CD4-positive, alpha-beta T cell treated with Interferon gamma for 1 hour (primary cell): ENCODE measurements around the gene PRSS53.
"Not testable (repeated sequence)": the region's sequence is repeated elsewhere in the genome, so short reads cannot be mapped to it uniquely, and the experiment has no call there.

Source experiments
- DNase-seq: peaks from one replicate; pipeline ENCODE4 v3.0.0-alpha.2; 2020

The PRSS53 gene

GRCh38 chr16:31088459-31089183, at the start of gene PRSS53:
Gene PRSS53, minus strand, starts transcription at chr16:31088943. Its CDS starts 134 bp downstream, at chr16:31088809.
- DNase-seq: no peak

GRCh38 chr16:31136822-31137499, 48.2 kb upstream of the PRSS53 start:
- DNase-seq: not testable (repeated sequence)

GRCh38 chr16:31136287-31136662, 47.5 kb upstream of the PRSS53 start:
- no peak for DNase-seq

GRCh38 chr16:31135535-31136286, 47.0 kb upstream of the PRSS53 start, which contains the start of gene PRSS8:
Gene PRSS8, minus strand, starts transcription at chr16:31135727. Its CDS starts 229 bp downstream, at chr16:31135498.
- no peak for DNase-seq

GRCh38 chr16:31134625-31135534, 46.1 kb upstream of the PRSS53 start:
- DNase-seq: no peak

- DNase-seq: peak; percentile 43
These were observed 45.4 kb upstream of the PRSS53 start for GRCh38 chr16:31134091-31134571.

- DNase-seq: no peak
These were observed 44.3 kb upstream of the PRSS53 start for GRCh38 chr16:31133046-31133501.

- DNase-seq: no peak
These were observed 43.7 kb upstream of the PRSS53 start for GRCh38 chr16:31132303-31132979.

GRCh38 chr16:31131841-31132271, 43.1 kb upstream of the PRSS53 start:
- DNase-seq: no peak

GRCh38 chr16:31131416-31131815, 42.7 kb upstream of the PRSS53 start:
- DNase-seq: no peak

- no peak for DNase-seq
These were observed 42.2 kb upstream of the PRSS53 start for GRCh38 chr16:31130899-31131298.

- DNase-seq: no peak
These were observed 41.7 kb upstream of the PRSS53 start for GRCh38 chr16:31130336-31130891.

GRCh38 chr16:31129568-31130335, 41.0 kb upstream of the PRSS53 start:
- no peak for DNase-seq

- DNase-seq: peak; percentile 80
These were observed 40.2 kb upstream of the PRSS53 start for GRCh38 chr16:31128711-31129567.

GRCh38 chr16:31127182-31127581, 38.4 kb upstream of the PRSS53 start:
- no peak for DNase-seq

- no peak for DNase-seq
These were observed 37.1 kb upstream of the PRSS53 start for GRCh38 chr16:31125844-31126243.

- no peak for DNase-seq
These were observed 31.4 kb upstream of the PRSS53 start for GRCh38 chr16:31120129-31120528.

- peak; percentile 41 for DNase-seq
These were observed 29.7 kb upstream of the PRSS53 start for GRCh38 chr16:31118223-31119155.
